Activated CD4-positive, alpha-beta memory T cell treated with anti-CD3 and anti-CD28 coated beads for 36 hours (primary cell): ENCODE data around the gene TMEM184A. TPM values are rescaled to one million over a fixed set of nuclear protein-coding genes. Genes with fewer than 3 reads are reported as not detected.

Experiments
- CTCF ChIA-PET: fragments of 350-600 bp; sonication (Branson Sonifier 250); formaldehyde crosslinking; loops from one replicate; lab custom pipeline; 2021; ENCODE audit warnings: antibody characterized with exemption, inconsistent platforms; lab: Charles Lee
- POLR2A ChIA-PET: fragments of 350-600 bp; sonication (Branson Sonifier 250); formaldehyde crosslinking; loops from one replicate; lab custom pipeline; 2021; ENCODE audit warnings: antibody characterized with exemption; lab: Charles Lee
- DNase-seq: peaks from one replicate; pipeline ENCODE4 v3.0.0-alpha.2; 2020
- H3K27ac Mint-ChIP-seq: one replicate; pipeline ENCODE4 v1.8.0; 2021; ENCODE audit warnings: mixed read lengths
- H3K27me3 Mint-ChIP-seq: one replicate; pipeline ENCODE4 v1.8.0; 2021; ENCODE audit warnings: mixed read lengths
- H3K36me3 Mint-ChIP-seq: one replicate; pipeline ENCODE4 v1.8.0; 2021; ENCODE audit warnings: mixed read lengths
- H3K4me1 Mint-ChIP-seq: one replicate; pipeline ENCODE4 v1.8.0; 2021; ENCODE audit warnings: low read depth, mixed read lengths
- H3K4me3 Mint-ChIP-seq: one replicate; pipeline ENCODE4 v1.8.0; 2021; ENCODE audit warnings: mild to moderate bottlenecking, mixed read lengths
- H3K9me3 Mint-ChIP-seq: one replicate; pipeline ENCODE4 v1.8.0; 2021; ENCODE audit warnings: mixed read lengths
- intact Hi-C: fragments of 100-400 bp; cut with micrococcal nuclease; formaldehyde crosslinking; loops from one replicate; pipeline ENCODE4 v1.15.1; 2023
- total RNA-seq, 2 experiments: library from RNA; stranded (reverse); gene quantifications; one replicate each; pipeline ENCODE4 v1.2.3, GENCODE V29; 2021

The TMEM184A gene
- total RNA-seq, 2 experiments from 2014 or later: not detected

DNA sequence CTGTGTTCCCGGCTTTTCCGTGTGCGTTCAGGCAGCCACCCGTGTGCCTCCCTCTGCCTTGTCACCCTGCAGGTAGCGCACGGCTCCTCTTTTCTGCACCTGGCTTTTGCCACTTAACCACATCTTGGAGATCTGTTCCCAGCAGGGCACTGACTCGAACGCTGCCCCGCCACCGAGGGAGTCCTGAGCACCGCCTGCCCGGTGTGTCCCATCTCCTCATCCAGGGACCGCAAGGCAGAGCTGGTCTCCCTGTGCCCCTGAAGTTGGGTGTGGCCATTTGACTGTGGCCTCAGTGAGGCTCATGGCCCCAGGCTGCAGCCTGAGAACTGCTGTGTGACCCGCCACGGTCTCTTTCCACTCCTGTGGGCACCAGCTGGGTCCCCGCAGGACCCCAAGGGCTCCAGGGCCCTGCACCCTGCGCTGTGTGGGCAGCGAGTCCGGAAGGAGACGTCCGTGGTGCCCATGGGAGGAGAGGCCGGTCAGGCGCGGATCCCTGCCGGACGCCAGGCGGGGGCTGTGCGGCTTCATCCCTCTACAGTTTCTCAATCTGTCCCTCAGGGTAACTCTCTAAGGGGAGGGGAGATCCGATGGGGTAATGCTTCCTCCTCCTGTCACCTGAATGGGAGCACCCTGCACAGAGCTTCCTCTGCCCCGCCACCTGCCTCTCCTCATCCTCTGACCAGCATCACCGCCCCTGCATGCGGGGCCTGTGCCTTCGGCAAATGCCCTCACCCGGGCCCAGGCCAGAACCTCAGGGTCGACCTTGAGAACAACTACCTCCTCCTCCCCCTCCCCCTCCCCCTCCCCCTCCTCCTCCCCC is 50.1 kb downstream of the TMEM184A start:
- H3K4me1 Mint-ChIP-seq: peaks cover 25% of the 10 kb centered on the region
- H3K27ac Mint-ChIP-seq: no peak overlapping the region
- no peaks in the 10 kb centered on the region for H3K27me3 Mint-ChIP-seq
- intact Hi-C loops: no loop called here
- peaks cover 14% of the 10 kb centered on the region for H3K36me3 Mint-ChIP-seq
- ChIA-PET CTCF (interaction anchor here (1.3 to 1.4 kb wide), 2 partner anchors 16 to 50 kb away, joined by 3 to 4 read pairs; partner anchors contain the start of gene TMEM184A), POLR2A (interaction anchor here (1.0 kb wide), 1 partner anchor 28 kb away, joined by 3 read pairs; no protein-coding TSS in a partner anchor)
- peak; percentile 20 for DNase-seq
- no peaks in the 10 kb centered on the region for H3K9me3 Mint-ChIP-seq
- H3K4me3 Mint-ChIP-seq: peak overlapping the region; percentile 36

DNA sequence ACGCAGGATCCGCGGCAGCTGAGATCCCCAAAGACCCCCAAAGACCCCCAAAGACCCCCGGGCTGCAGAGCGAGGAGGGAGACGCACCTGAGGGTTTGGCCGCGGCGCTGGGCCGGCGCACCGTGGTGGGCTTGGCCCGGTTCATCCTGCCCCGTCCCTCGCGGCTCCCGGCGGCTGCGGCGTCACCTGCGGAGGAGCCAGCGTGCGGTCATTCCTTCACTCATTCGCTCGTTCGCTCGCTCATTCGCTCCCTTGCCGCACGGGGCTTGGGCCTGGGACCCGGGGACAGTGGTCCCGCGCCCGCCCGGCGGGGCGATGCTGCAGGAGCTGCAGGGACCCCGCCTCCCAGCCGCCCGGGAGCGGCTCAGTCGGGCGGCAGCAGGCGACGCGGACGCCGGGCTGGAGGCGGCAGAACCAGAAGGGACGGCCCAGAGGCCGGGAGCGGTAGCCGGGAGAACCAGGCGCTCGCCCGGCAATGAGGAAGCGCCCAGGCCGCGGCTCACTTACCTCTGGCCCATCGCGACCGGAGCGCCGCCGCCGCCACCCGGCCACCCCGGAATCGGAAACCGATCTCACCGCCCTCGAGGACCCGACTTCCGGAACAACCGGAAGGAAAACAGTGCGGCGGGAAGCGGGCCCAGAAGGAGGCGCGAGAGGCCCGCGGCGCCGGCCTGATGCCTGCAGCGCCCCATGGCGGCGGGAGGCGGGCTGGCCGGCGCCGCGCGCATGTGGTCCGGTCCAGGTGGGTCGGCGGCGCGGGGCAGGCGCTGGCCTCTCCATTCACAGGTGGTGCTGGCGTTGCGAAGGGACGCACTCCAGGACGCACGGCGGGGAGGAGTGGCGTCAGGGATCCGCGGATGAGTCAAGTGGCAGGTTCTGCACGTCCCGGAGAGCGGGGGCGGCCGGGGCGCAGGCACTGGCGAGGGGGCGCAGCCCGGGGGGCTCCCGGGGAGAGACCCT is 51.9 kb downstream of the TMEM184A start, which contains the start of gene INTS1:
Gene INTS1, minus strand, starts transcription at position 574 of the 960 bp plus-strand sequence. Its CDS starts 429 bp downstream, at position 145.
- peak within 1 kb of the TSS; percentile 91 for H3K4me3 Mint-ChIP-seq
- no peaks in the 10 kb centered on the region for H3K27me3 Mint-ChIP-seq
- H3K4me1 Mint-ChIP-seq: peaks cover 30% of the 10 kb centered on the region
- peak; percentile 93 for DNase-seq
- peaks cover 20% of the 10 kb centered on the region for H3K36me3 Mint-ChIP-seq
- H3K27ac Mint-ChIP-seq: peak within 1 kb of the TSS; percentile 80
- ChIA-PET POLR2A (interaction anchor here (1.0 kb wide), 1 partner anchor 29 kb away, joined by 3 read pairs; no protein-coding TSS in a partner anchor), CTCF (interaction anchor here (1.4 kb wide), 1 partner anchor 52 kb away, joined by 4 read pairs; the partner anchor contains the start of gene TMEM184A)
- intact Hi-C loops: loop anchor here (1.0 to 5.0 kb wide), 3 partner anchors 28 to 68 kb away; partner anchors contain the start of gene PSMG3
- no peaks in the 10 kb centered on the region for H3K9me3 Mint-ChIP-seq

DNA sequence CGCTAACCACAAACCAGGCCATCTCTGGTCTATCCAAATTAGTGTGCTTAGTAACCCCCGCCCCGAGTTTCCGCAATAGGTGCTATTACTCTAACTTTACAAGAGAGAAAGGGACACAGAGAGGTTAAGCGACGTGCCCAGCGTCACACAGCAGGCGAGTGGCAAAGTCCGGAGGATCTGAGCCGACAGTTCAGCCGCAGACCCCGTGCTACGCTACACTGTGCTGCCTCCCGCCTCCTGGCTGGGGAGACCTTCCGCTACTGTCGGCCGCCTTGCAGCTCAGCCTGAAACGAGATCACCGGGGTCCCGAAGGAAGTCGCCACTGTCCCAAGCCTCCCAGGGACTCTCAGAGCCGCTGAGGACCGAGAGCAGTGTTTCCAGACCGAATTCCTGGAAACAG is 52.6 kb downstream of the TMEM184A start:
- POLR2A ChIA-PET: no interaction called here
- no peaks in the 10 kb centered on the region for H3K9me3 Mint-ChIP-seq
- CTCF ChIA-PET: no interaction called here
- peaks cover 30% of the 10 kb centered on the region for H3K4me1 Mint-ChIP-seq
- intact Hi-C loops: loop anchor here (5.0 kb wide), 2 partner anchors 41 to 69 kb away; partner anchors contain the start of gene PSMG3
- H3K27ac Mint-ChIP-seq: peak overlapping the region; percentile 38
- peak overlapping the region; percentile 84 for H3K4me3 Mint-ChIP-seq
- H3K36me3 Mint-ChIP-seq: peaks cover 20% of the 10 kb centered on the region
- peak; percentile 16 for DNase-seq
- H3K27me3 Mint-ChIP-seq: no peaks in the 10 kb centered on the region

DNA sequence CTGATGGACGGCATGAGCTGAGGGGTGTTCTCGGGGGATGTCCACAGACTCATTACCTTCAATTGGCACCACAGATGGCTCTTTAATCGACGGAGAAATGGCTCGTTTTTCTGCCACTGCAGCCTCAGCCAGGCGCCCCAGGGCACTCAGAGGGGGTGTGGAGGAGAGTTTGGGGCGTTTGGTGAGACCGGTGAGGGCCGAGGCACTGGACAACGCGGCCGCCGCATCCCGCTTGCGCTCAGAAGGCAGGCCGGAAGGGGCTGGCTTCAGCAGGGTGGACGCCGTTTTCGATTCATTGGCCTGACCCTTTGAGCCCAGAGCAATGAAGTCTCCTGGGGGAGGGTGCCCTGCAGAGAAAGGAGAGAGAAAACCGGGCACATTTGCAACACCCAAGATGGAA is 53.2 kb downstream of the TMEM184A start:
- ChIA-PET CTCF (no interaction called here), POLR2A (no interaction called here)
- Mint-ChIP-seq H3K4me3 (peak overlapping the region; percentile 84), H3K36me3 (peaks cover 20% of the 10 kb centered on the region), H3K4me1 (peaks cover 30% of the 10 kb centered on the region), H3K27ac (no peak overlapping the region), H3K27me3 (no peaks in the 10 kb centered on the region), H3K9me3 (no peaks in the 10 kb centered on the region)
- intact Hi-C loops: loop anchor here (5.0 kb wide), 2 partner anchors 41 to 69 kb away; partner anchors contain the start of gene PSMG3
- no peak for DNase-seq

DNA sequence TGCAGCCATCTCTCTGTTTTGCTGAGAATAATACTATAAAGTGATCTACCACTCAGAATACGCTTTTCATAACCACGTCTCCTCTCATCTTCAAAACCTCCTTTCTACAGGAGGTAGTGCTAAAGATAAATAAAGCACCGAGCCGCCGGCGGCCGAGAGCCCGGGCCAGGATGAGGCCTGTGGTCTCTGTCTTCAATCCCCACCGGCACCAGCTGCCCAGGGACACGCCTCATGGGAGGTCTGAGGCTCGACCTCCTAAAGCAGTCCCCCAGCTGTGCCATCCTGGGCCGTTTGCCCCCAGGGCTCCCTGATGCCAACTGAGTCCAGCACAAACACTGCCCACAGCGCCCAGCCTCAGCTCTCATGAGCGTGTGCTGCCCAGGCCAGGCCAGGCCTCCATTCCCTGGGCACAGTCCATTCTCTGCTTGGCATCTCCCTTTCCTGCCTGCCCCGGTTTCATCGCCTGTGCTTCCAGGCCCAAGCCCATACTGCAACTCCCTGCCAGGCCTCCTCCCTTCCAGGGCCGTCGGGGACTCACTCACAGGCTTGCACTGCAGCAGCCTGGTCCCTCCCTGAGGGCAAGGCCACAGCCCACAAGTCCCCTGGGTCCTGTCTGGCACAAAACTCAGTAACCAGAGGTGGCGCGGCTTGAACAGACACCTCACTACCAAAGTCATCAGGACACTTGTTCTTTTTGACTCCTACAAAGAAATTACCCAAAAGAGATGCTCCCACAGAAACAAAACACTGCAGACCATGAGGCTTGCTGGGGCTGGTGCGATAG is 54.3 kb downstream of the TMEM184A start:
- Mint-ChIP-seq H3K27ac (no peak overlapping the region), H3K4me1 (peaks cover 26% of the 10 kb centered on the region), H3K4me3 (peak overlapping the region; percentile 84), H3K27me3 (no peaks in the 10 kb centered on the region), H3K36me3 (peaks cover 23% of the 10 kb centered on the region), H3K9me3 (no peaks in the 10 kb centered on the region)
- POLR2A ChIA-PET: no interaction called here
- no peak for DNase-seq
- CTCF ChIA-PET: no interaction called here
- intact Hi-C loops: loop anchor here (5.0 kb wide), 2 partner anchors 39 to 71 kb away; partner anchors contain the start of gene PSMG3

DNA sequence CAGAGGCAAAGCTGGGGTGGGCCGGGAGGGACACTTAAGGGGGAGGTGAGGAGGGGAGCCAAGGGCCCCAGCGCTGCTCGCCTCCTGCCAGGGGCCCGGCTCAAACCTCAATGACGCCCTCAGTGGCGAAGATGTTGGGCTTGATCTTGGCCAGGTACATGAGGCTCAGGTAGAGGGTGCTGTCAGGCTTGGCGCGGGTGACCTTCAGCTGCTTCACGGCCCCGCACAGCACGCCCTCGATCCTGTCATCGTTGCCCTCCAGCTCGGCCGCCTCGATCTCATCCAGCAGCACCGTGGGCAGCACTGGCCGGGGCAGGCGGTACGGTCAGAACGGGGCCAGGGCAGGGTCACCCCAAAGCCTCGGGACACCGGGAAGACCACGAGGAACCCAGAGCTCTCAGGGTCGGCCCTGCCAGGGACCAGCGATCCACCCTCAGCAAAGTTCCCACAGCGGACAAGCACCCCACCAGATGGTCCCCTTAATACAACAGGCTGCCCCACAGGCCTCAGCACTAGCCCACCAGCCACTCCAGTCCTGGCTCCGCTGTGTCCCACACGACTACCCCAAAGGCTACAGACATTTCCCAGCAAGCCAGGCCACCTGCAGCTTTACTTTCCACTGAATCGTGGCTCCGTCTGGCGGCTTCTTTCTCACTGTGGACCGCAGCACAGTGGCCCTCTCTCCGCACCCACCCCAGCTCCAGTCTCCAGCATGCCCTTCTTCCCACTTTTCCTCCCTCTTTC is 55.8 kb downstream of the TMEM184A start:
- intact Hi-C loops: loop anchor here (5.0 kb wide), 2 partner anchors 38 to 72 kb away; partner anchors contain the start of gene PSMG3
- Mint-ChIP-seq H3K36me3 (peaks cover 23% of the 10 kb centered on the region), H3K27ac (no peak overlapping the region), H3K4me1 (peaks cover 22% of the 10 kb centered on the region), H3K4me3 (no peak overlapping the region), H3K9me3 (no peaks in the 10 kb centered on the region), H3K27me3 (no peaks in the 10 kb centered on the region)
- ChIA-PET CTCF (no interaction called here), POLR2A (no interaction called here)
- no peak for DNase-seq

DNA sequence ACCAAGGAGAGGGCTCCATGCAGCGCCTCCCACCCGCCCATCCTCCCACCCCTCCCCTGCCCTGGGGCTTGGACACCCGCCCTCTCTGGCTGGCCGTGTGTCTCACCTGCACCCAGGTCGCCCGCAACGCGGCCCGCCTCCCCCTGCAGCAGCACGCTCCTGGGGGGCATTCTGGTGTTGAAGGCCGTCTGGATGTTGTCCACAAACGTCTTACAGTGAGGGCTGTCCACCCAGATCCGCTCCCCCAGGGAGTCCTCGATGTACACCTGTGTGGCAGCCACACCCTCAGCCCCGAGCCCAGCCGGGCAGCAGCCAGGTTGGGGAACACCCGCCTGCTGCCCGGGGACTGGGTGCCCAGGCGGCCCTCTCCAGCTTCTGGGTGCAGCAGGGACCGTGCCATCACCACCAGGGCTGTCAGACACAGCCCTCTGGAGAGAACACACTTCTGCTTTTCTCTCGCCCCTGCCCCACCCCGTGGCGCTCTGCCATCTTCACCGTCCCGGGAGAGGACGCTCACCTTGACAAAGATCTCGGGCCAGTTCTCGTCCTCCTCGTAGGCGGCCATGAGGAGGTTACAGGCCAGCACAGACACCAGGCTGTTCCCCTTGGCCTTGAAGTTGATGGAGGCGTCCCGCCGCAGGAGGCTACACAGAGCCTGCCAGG is 56.5 kb downstream of the TMEM184A start:
- DNase-seq: no peak
- Mint-ChIP-seq H3K36me3 (peaks cover 23% of the 10 kb centered on the region), H3K27me3 (no peaks in the 10 kb centered on the region), H3K27ac (no peak overlapping the region), H3K4me3 (no peak overlapping the region), H3K9me3 (no peaks in the 10 kb centered on the region), H3K4me1 (peaks cover 22% of the 10 kb centered on the region)
- POLR2A ChIA-PET: no interaction called here
- CTCF ChIA-PET: no interaction called here
- intact Hi-C loops: loop anchor here (5.0 kb wide), 2 partner anchors 37 to 73 kb away; partner anchors contain the start of gene PSMG3

DNA sequence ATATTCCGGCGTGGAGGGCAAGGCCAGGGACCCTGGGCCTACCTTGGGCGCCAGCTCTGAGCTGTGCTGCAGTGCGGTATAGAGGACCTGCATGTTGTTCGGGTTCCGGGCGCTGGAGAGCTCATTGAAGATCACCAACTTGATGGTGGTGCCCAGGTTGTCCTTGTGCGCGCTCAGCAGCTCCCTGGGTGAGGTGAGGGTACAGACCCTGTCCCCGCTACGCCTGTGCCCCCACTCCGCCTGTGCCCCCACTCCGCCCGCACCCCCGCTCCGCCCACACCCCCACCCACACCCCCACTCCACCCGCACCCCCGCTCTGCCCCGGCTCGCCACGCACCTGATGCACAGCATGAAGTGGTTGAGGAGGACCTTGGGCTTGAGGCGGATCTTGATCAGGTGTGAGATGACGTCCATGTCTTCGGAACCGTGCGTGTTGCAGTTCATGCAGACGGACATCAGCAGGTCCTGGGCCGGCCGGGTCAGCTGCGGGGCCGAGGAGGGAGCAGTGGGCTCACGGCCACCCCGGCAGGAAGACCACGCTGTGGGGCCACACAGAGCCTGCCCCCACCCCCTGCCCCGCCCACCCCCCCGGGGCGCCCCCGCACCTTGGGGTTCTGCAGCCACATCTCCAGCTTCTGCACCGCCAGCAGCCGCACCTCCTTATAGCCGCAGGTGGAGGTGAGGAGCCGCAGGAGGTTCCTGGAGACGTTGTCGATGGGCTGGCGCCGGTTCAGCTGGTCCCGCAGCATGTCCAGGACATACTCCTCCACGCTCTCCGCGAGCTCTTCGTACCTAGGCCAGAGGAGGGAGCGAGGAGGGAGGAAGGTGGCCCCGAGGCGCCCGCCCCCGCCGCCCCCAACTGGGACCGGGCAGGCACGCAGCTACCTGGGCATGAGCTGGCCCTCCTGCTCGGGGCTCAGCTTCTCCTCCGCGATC is 57.4 kb downstream of the TMEM184A start:
- intact Hi-C loops: no loop called here
- no peak overlapping the region for H3K4me3 Mint-ChIP-seq
- no peak for DNase-seq
- ChIA-PET CTCF (no interaction called here), POLR2A (no interaction called here)
- no peak overlapping the region for H3K27ac Mint-ChIP-seq
- peaks cover 22% of the 10 kb centered on the region for H3K36me3 Mint-ChIP-seq
- no peaks in the 10 kb centered on the region for H3K9me3 Mint-ChIP-seq
- H3K27me3 Mint-ChIP-seq: no peaks in the 10 kb centered on the region
- H3K4me1 Mint-ChIP-seq: peaks cover 22% of the 10 kb centered on the region

DNA sequence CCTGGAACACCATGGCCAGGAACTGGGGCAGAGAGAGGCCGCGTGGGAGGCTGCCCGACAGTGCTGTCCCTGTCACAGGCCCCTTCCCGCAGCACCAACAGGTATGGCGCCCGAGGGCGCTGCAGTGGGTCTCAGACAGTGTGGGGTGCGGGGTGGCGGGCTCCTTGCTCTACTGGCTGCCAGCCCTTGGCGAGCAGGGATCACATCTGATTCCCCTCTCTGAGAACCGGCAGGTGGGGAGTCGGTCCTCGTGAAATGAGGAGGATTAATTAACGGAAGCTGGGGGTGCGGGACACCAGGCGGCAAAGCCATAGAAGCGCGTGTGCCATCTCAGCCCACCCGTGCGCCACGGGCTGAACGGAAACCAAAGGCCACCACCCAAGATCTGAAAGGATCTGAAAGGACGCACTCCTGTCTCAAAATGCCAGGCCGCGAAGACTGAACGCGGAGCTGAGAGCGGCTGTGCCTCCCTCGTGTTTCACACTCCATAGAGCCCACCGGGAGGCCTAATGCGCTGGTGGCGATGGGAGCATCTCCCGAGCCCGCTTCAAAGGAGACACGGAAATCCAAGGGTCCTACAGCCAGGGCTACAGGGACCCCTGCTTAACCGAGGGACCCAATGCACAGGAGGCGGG is 58.6 kb downstream of the TMEM184A start:
- POLR2A ChIA-PET: interaction anchor here (0.6 kb wide), 1 partner anchor 12 kb away, joined by 3 read pairs; no protein-coding TSS in a partner anchor
- Mint-ChIP-seq H3K27ac (no peak overlapping the region), H3K9me3 (no peaks in the 10 kb centered on the region), H3K27me3 (no peaks in the 10 kb centered on the region), H3K4me1 (peaks cover 12% of the 10 kb centered on the region), H3K4me3 (no peak overlapping the region), H3K36me3 (peaks cover 22% of the 10 kb centered on the region)
- intact Hi-C loops: no loop called here
- no peak for DNase-seq
- CTCF ChIA-PET: no interaction called here
